ENCODE data around the gene TMEM183A. TPM values are rescaled to one million over a fixed set of nuclear protein-coding genes. Genes with fewer than 3 reads are reported as not detected.

TMEM183A gene
- total and polyA plus RNA-seq, 2 of the 4 experiments (the other 2 are of a cell fraction), result 56.8 to 63.1 TPM

GRCh38 chr1:203072002-203072602, 64.9 kb downstream of the TMEM183A start:
- H3K79me1 ChIP-seq (ENCODE audit: low read depth in 1 of 2, low read length in 2 of 2), result no peaks in the 10 kb centered on the region
- WGBS, 2 experiments (ENCODE audit: extremely low coverage in 2 of 2, insufficient read length in 1 of 2), result no CpG with 5 or more reads among the region's 7 CpGs
- no peak overlapping the region for H4K91ac ChIP-seq (ENCODE audit: insufficient read depth, low read depth, low read length)
- H3K4ac ChIP-seq (ENCODE audit: low read depth, low read length), result no peak overlapping the region
- no peak overlapping the region for H4K8ac ChIP-seq (ENCODE audit: low read depth in 2 of 2, low read length in 2 of 2)
- dilution Hi-C loops (cut with HindIII; ENCODE audit: low sequenced_read_pairs, unreplicated experiment), result no loop called here
- no peak overlapping the region for H3K27ac ChIP-seq (ENCODE audit: insufficient read depth, low read length)
- CTCF ChIA-PET, result no interaction called here
- no peak overlapping the region for H2BK20ac ChIP-seq (ENCODE audit: low read depth, low read length)
- H3K14ac ChIP-seq (replicated peaks; ENCODE audit: low read depth, low read length), result no peak overlapping the region
- POLR2A ChIA-PET (ENCODE audit: unreplicated experiment), result no interaction called here
- intact Hi-C loops (cut with micrococcal nuclease), result no loop called here
- no peaks in the 10 kb centered on the region for H3K4me1 ChIP-seq (ENCODE audit: control insufficient read depth, insufficient read depth, low read length)
- H4K20me1 ChIP-seq (ENCODE audit: insufficient read depth, low read length), result no peaks in the 10 kb centered on the region; the same call in 1 of the 2 replicates
- H3K4me2 ChIP-seq (ENCODE audit: low read depth, low read length), result no peak overlapping the region
- H2AFZ ChIP-seq (replicated peaks; ENCODE audit: low read length, poor library complexity), result no peak overlapping the region
- no peak overlapping the region for H4K5ac ChIP-seq (ENCODE audit: low read depth, low read length)
- H2AK9ac ChIP-seq (replicated peaks; ENCODE audit: low read depth, low read length, poor library complexity), result no peak overlapping the region
- no peak overlapping the region for H2BK120ac ChIP-seq (ENCODE audit: low read depth, low read length)
- no peak overlapping the region for H2BK15ac ChIP-seq (ENCODE audit: low read depth, low read length)
- peaks cover 16% of the 10 kb centered on the region; the same call in 1 of the 2 replicates for H3K27me3 ChIP-seq (ENCODE audit: control insufficient read depth, insufficient read depth, low read length)
- no peak overlapping the region for H3K4me3 ChIP-seq (ENCODE audit: insufficient read depth, low read depth, low read length)
- no peak overlapping the region for H3K18ac ChIP-seq (ENCODE audit: low read depth, low read length)
- in situ Hi-C loops (cut with MboI; ENCODE audit: low sequenced_read_pairs), result no loop called here
- H3K56ac ChIP-seq (ENCODE audit: extremely low read depth, insufficient read depth, low read length), result no peak overlapping the region
- H3K9ac ChIP-seq (ENCODE audit: low read depth, low read length), result no peak overlapping the region
- H3K9me3 ChIP-seq (ENCODE audit: control insufficient read depth, insufficient read depth, low read length), result no peaks in the 10 kb centered on the region
- no peak for ATAC-seq (ENCODE audit: low read depth)
- no peak for DNase-seq
- H3K23ac ChIP-seq (ENCODE audit: low read depth, low read length), result no peak overlapping the region
- no peaks in the 10 kb centered on the region for H3K9me1 ChIP-seq (ENCODE audit: insufficient read depth, low read length)
- peaks cover 17% of the 10 kb centered on the region for H3K36me3 ChIP-seq (ENCODE audit: control insufficient read depth, insufficient read depth, low read length)
- TF ChIP-seq USF2 (IDR thresholded peaks at IDR 0.05; ENCODE audit: low read depth, low read length) (no peak), NFE2L2 (IDR thresholded peaks at IDR 0.05; ENCODE audit: low read depth, low read length) (no peak), SMC3 (IDR thresholded peaks at IDR 0.05; ENCODE audit: low read depth, low read length) (no peak), RCOR1 (IDR thresholded peaks at IDR 0.05; ENCODE audit: insufficient replicate concordance, low read length) (no peak)
- TF ChIP-seq, protein P1, sequence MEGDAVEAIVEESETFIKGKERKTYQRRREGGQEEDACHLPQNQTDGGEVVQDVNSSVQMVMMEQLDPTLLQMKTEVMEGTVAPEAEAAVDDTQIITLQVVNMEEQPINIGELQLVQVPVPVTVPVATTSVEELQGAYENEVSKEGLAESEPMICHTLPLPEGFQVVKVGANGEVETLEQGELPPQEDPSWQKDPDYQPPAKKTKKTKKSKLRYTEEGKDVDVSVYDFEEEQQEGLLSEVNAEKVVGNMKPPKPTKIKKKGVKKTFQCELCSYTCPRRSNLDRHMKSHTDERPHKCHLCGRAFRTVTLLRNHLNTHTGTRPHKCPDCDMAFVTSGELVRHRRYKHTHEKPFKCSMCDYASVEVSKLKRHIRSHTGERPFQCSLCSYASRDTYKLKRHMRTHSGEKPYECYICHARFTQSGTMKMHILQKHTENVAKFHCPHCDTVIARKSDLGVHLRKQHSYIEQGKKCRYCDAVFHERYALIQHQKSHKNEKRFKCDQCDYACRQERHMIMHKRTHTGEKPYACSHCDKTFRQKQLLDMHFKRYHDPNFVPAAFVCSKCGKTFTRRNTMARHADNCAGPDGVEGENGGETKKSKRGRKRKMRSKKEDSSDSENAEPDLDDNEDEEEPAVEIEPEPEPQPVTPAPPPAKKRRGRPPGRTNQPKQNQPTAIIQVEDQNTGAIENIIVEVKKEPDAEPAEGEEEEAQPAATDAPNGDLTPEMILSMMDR (conservative IDR thresholded peaks at IDR 0.05; ENCODE audit: low read depth, low read length), result no peak
- H2BK5ac ChIP-seq (ENCODE audit: low read depth, low read length, poor library complexity, severe bottlenecking), result no peak overlapping the region
- no peak overlapping the region for H2AK5ac ChIP-seq (ENCODE audit: low read depth, low read length)
- no TSS peak for BruUV-seq (replicated peaks)
